ENCODE results near the gene UROC1.

Gene UROC1

DNA sequence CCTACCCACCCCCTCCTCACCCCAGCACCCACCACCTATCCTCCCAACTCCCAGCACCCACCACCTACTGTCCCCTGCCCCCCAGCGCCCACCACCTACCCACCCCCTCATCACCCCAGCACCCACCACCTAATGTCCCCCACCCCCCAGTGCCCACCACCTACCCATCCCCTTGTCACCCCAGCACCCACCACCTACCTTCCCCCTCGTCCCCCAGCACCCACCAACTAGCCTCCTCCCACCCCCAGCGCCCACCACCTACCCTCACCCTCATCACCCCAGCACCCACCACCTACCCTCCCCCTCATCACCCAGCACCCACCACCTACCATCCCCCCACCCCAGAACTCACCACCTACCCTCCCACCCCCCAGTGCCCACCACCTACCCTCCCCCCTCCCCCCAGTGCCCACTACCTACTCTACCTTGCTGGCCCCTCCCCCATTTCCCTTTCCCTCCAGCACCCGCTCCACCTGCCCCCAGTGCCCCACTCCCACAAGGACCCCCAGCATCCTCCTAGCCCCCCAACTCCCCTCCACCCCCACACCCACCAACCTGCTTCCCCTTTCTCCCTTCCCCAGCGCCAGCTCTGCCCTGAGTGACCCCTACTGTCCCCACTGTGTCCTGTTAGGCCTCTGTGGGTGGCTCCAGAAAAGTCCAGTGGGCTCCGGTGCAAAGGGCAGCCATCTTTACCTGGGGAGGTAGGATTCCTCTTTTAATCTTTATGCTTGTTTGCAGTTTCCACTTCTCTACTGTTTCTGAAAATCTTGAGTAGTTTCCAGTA is 1.2 kb downstream of the UROC1 start:
- DNase-seq (ENCODE audit: low read depth, low spot score), result no peak

DNA sequence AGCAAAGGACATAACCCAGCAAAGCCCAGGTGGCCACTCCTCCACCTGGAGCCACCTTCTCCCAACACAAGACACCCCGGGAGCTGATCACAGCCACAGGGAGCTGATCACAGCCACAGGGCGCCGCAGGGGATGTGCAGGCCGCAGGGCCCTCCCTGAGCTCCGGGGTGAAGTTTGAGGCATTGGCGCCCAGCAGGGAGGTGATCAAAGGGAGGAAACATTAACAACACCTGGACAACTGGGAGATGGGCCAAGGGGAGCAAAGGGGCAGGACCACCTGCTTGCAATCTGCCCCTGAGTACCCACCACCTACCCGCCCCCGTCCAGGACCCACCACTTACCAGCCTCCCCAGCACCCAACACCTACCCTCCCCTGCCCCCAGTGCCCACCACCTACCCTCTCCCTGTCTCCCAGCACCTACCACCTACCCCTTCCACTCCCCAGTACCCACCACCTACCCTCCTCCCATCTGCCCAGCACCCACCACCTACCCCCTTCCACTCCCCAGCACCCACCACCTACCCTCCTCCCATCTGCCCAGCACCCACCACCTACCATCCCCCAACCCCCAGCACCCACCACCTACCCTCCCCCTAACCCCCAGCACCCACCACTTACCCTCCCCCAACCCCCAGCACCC is 2.4 kb downstream of the UROC1 start:
- no peak for DNase-seq (ENCODE audit: low read depth, low spot score)

DNA sequence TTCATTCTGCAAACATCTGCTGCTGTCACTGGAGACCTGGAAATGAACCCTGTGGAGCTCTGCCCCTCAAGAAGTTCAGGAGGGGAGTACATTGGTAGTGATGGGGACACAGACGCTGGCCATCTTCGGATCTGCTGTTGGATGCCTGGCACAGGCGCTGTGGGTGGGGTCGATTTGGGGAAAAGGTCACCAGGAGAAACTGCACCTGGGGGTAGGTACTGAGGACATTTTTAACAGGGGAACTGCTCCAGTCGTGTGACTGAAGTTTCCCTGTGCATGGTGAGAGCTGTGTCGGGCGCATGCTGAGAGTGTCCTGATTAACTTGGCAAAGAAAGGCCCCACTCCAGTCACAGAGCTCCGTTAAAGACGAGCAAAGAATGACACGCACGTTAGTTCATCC is 3.4 kb downstream of the UROC1 start:
- no peak for DNase-seq (ENCODE audit: low read depth, low spot score)

DNA sequence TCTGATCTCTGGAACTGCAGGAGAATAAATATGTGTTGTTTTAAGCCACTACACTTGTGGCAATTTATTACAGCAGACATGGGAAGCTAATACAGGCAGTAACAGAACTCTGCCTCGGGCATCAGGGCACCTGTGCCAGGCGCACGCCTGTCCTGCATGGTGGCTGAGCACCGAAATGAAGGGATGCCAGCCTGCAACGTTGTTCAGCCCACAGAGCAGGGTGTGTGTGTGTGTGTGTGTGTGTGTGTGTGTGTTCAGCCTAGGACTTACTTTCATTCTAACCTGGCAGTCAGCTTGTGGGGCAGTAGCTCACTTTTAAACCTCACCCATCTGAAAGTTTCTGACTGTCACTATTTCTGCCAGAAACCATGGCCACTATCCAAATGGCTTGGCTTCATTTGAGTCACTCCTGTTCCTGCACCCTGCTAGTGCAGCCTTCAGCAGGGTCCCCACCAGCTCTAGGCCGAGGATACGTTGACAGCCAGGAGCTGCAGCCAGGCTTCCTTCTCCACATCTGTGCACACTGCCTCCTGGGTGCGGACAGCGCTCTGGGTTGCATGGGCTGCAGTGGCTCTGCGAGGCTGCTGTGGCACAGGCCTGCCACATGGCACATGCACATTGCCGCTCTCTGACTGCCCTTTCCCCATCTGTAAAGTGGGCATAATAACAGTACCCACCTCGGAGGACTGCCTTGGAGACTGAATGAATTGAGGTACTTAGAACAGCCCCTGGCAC is 4.5 kb downstream of the UROC1 start:
- DNase-seq (ENCODE audit: low read depth, low spot score), result no peak

DNA sequence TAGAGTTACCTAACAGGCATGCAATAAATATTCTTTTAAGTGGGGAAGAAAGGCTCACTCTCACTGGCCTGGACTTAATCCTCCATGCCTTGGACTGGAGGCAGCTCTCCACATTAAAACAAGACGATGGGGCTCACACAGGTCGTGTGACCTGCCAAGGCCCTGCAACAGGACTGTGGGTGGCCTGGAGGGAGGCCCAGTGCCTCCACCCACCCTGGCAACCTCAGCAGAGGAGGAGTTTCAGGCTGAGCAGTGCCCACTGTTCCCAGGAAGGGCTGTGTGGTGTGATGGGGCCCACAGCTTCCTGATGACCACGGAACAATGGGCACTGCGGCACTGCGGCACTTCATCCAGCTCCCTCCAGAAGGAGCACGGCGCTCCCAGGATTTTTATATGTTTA is 5.5 kb downstream of the UROC1 start:
- no peak for DNase-seq (ENCODE audit: low read depth, low spot score)

DNA sequence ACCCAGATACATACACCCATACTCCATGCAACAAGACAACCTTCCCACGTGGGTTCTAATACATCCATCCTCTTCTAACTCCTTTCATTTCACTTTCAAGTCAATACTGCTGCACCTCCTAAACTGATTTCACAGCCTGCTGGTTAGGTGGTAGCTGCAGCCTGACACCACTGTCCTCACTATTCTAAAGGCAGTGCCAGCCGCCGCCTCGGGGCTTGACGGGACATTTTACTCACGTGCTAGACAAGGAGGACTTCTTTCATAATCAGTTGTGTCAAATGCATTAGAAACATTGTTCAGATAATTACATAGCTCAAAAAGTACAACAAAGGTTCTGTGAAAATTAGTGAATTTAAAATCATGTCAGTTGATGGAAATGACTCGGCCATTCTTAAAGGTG is 6.3 kb downstream of the UROC1 start:
- no peak for DNase-seq (ENCODE audit: low read depth, low spot score)

DNA sequence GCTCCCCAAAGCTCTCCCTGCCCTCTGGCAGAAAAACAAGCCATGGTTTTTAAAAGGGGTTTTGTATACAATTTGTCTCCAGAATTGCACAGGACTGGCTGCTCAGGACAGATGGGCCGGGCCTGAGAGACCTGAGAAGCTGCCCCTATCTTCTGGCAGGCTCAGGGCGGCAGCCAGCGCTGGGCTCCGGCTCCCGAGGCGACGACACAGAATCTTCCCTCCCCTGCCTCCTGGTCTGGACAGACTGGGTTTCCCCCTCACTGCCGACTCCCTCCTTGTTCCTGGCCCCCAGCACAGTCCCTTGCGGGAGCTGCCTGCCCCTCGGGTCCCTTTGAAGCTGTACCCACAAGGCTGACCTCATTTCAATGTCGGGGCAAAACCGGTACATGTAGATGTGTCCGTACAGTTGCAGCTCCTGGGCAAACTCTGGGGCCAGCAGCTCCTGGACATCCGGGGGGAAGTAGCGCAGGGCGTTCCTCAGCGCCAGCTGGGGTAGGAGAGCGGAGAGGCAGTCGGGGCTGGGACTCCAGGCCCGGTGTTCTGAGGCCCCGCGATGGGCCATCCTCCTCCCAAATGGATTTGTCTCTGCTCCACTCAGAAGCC is 7.2 kb downstream of the UROC1 start:
- DNase-seq (ENCODE audit: low read depth, low spot score), result no peak

DNA sequence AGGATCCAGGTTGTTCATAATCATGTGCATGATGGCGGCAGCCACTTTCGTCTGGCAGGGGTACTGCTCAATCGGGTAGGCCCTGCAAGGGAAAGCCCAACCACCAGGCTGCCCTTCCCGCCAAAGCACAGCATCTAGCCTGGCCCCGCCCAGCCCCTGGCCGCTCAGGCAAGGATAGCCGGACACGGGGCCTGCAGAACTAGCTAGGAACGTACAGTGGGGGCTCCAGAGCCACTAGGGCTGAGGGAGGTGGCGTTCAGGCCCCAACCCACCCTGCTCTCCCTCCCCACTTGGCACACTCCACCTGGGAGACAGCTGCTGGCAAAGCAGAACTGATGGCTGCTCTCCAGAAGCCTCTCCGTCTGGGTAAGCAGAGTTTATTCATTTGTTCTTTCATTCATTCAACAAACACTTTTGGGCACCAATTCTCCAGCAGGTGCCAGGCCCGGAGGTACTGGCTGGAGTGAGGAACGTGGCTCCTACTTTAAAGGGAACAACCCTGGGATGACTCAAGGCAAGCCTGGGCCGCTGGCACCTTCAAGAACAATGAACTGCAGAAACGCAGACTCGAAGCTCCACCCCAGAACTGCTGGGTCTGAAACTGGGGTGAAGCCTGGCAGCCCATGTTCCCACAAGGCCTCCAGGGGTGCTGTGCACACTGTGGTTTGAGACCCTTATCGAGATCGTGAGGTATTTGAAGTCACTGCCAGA is 7.8 kb downstream of the UROC1 start:
- DNase-seq (ENCODE audit: low read depth, low spot score), result no peak

DNA sequence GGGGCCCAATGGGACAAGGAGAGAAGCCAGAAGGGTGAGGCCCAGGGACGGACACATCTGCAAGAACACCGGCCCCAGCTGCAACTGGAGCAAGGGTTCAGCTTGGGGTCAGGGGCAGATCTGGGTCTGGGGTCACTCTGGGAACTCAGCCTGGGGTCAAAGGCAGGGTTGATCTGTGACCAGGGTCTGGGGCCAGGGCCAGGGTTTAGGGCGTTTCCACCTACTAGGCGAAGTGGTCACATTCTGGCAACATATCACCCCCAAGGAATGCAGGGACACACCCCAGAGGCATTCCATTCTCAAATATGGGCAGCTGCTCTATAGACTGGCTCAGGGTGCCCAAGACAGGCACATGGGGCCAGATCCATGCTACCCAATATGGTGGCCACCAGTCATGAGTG is 9.0 kb downstream of the UROC1 start:
- no peak for DNase-seq (ENCODE audit: low read depth, low spot score)

DNA sequence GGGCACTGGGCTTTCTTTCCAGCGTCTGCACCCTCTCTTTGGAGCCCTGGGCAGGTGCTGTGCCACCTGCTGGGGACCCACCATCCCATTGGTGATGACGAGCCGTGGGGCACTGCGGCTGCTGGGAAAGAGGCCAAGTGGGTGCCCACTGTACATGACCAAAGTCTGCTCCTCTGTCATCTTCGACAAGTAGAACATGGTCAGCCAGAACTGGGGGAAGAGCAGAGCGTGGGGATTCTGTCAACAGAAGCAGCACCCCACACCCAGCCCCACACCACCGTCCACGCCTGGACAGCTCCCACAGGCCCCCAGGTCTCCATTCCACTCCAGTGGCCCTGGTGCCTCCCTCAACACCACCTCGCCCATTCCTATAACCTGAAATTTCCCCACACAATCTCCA is 9.7 kb downstream of the UROC1 start:
- no peak for DNase-seq (ENCODE audit: low read depth, low spot score)

DNA sequence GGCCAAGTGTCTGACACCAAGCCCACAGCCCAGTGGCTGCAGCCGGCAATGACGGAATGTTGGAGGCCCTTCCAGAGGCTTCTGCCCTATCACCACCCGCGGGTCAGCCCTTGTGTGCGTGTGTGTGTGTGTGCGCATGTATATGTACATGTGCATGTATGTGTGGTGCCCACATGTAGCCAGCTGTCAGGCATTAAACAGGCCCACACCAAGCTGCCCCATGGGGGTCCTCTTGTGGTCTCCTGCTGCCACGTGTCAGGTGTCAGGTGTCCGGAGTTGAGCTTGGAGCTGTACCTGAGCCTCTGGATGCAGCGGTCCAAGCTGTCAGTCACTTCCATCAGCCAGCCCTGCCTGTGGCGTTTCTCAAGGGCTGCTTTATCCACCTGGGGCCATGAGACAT is 13.9 kb downstream of the UROC1 start:
- no peak for DNase-seq (ENCODE audit: low read depth, low spot score)

DNA sequence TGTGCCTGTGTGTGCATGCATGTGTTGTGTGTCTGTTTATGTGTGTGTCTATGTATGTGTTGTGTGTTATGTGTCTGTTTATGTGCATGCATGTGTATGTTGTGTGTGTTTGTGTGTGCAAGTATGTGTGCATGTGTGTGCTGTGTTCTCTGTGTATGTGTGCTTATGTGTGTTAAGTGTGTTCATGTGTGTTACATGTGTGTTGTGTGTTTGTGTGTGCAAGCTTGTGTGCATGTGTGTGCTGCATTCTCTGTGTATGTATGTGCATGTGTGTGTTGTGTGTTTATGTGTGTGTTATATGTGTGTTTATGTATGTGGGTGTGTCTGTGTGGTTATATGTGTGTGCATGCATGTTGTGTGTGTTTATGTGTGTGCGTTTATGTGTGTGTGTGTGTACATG is 14.9 kb downstream of the UROC1 start:
- no peak for DNase-seq (ENCODE audit: low read depth, low spot score)

DNA sequence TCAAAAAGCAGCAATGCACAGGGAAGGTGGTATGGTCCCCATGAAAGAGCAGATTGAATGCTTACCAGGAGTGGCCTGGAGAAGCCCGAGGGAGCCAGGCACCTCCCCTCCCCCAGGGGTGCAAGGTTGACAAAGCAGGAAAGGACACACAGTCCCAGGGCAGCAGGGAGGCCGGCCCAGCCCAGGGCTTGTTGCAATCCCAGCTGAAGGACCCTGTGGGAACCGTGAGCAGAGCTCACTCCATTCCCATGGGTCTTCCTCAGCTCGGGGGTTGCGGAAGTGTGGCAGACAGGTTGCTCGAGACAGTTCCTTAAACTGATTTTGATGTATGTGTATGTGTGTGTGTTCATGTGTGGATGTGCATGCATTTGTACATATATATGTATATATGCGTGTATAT is 15.8 kb downstream of the UROC1 start:
- DNase-seq (ENCODE audit: low read depth, low spot score), result no peak

DNA sequence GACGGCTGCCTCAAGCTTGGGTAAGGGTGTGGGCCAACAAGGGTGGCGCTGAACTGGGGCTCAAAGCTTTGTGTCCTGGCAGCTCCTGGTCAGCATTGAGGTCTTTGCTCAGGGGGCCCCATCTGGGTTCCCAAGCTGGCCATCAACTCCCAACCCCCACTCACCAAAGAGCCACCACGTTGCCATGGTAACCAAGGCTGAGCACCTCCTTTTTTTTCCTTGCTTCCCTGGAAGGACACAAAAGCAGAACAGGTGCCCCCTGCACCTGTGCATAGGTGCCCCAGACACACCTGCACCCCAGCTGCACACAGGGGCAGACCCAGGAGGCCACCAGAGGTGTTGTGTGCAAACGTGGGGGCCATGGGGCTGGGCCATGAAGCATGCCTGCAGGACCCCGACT is 16.5 kb downstream of the UROC1 start:
- no peak for DNase-seq (ENCODE audit: low read depth, low spot score)

DNA sequence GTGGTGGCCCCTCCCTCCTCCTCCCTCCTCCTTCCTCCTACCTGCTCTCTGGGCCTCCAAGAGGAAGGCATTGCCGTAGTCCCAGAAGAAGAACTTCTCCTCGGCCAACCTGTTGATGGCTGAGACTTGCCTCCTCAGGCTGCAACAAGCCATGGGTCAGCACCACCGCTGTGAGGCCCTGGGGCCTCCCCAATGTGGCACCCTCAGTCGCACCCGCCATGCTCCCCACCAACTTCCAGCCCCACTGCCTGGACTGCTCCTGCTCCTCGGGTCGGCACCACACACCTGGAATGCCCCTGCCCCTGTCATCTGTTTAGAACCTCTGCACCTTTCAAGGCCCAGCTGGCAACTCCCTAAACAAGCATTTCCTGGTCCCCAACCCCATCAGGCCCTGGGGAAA is 17.6 kb downstream of the UROC1 start:
- no peak for DNase-seq (ENCODE audit: low read depth, low spot score)

DNA sequence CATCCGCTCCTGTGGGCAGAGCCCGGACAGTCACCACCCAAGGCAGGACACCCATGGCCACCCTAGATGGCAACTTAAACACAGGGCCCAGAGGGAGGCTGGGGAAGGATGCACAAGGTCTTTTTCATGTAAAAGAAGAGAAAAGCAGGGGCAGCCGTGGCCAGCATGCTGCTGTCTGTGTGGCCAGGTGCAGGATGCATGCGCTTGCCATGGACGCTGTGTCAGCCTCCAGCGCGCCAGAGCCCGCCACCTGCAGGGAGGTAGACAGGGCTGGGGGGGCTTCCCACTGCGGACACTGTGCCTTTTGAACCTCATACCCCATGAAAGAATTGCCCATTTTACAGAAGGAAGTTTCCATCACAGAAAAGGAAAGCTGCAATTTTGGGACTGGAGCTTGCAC is 18.2 kb downstream of the UROC1 start:
- DNase-seq (ENCODE audit: low read depth, low spot score), result no peak

DNA sequence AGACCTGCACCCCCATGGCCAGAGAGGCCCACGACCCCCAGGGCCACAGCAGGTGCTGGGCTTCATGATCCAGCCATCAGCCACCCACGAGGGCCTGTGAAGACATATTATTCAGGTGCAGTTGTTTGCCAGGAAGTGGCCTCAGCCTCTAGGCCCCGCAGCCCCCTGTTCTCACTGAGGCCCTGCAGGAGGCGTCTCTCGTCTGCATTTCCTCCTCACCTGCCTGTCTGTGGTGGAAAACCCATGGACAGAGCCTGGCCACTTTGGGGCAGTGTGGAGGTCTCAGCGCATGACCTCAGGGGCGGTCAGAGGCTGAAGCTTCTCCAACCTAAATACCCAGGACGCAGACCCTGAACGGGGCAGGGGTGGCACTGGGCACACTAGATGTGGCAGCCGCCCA is 18.6 kb downstream of the UROC1 start:
- no peak for DNase-seq (ENCODE audit: low read depth, low spot score)

DNA sequence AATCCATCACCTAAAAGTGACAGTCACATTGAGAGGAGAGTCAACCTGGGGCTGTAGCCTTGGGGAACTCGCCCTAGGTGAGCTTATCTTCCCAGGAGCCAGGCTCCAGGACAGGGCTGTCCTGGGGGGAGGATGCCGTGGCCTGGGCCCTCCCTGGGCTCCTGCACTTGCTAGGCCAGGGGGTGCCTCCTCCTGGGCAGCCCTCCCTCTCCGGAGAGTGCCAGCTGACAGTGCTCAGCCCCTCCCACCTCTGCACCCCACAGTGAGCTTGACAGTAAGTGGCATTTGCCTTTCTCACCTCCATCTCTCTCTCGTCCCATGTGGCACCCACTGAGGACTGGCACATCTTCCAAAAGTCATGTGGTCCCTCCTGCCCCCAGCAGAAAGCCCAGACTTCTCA is 19.1 kb downstream of the UROC1 start:
- DNase-seq (ENCODE audit: low read depth, low spot score), result no peak

DNA sequence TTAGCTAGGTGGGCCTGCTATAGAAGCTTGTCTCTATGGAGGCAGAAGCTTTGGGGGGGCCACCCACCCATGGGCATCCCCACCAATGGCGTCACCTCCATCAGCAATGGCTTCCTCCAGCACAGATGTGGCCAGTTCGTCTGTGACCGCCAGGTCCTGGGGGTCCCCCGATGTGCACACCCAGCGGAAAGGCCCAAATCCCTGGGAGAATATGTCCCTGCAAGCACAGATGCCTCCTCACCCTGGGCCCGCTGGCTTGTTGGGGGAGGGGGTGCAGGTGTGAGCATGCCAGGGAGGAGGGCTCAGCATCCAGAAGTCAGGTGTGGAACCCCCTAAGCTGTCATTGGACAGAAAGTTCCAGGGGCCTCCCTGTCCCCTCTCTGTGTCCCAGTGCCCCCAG is 19.6 kb downstream of the UROC1 start:
- DNase-seq (ENCODE audit: low read depth, low spot score), result no peak

DNA sequence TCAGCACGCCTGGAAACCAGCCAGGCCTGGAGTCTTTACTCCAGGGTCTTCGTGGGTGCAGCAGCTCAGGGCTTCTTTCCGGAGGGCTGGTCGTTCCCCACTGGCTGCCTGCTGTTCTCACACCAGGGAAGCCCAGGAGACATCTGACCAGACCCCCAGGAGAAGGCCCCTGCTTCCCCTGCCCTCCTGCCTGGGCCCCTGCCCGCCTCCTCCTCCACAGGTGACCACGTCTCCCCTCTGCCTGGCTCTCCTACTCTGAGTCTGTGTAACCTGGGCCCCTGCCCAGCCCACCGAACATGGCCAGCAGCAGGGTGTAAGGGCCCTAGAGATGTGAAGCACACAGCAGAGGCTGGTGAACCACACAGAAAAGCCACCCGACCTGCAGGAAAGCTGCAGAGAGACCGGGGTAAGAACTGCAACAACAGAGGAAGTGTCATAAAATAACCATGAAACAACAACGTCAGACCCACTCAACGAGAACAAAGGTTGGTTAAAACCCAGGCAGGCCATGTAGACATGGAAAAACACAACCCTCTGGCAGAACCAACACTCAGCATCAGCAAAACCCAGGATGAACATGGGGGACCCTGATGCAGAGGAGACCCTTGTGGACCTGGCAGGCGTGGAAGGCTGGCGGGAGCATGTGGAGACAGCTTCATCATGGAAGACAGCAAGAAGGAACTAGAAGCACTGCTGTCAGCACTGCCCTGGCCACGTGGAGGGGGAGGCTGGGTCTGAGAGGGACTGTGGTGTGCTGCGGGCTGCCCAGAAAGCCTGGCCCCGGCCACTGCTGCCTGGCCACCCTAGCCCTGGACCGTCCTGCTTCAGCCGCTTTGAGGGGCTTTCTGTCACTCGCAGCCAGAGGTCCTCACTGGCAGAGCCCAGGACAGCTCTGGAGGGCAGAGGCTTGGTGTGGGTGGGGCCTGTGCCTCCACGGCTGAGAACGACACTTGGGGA is 20.4 kb downstream of the UROC1 start:
- DNase-seq (ENCODE audit: low read depth, low spot score), result no peak

DNA sequence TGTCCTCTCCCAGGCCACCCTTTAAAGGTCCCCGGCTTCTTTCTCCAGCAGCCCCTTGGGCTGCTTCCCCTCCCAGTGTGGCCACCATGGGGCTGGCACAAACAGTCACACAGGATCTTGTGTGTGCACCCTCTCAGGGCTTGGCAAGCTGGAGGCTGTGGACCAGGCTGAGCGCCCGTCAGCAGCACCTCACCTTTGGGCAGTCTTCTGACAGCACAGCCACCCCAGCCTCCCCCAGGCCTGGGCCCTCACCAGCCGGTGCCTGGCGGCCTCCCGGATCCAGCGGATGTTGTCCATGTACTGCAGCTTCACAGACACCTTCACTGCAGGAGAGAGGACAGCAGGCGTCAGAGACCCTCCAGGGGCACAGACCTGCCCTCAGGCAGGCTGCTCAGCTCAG is 21.8 kb downstream of the UROC1 start:
- no peak for DNase-seq (ENCODE audit: low read depth, low spot score)
